GM15510 (cell line): ENCODE results near the gene TTLL1.

ENCODE experiments used
- POLR2A ChIP-seq: IDR thresholded peaks from 3 replicates; pipeline ENCODE4 v1.6.1; 2011; ENCODE audit warnings: borderline replicate concordance; ENCODE audit not compliant: insufficient read length; ENCODE audit errors: extremely low read depth

TTLL1 gene

GRCh38 chr22:42997582-42998090 is 91.6 kb downstream of the TTLL1 start:
- no peak for TF ChIP-seq POLR2A

- no peak for TF ChIP-seq POLR2A
Observed at GRCh38 chr22:42996646-42997365, 92.4 kb downstream of the TTLL1 start.

- no peak for TF ChIP-seq POLR2A
Observed at GRCh38 chr22:42994917-42995562, 94.2 kb downstream of the TTLL1 start.

- TF ChIP-seq POLR2A: no peak
Observed at GRCh38 chr22:42994276-42994916, 94.8 kb downstream of the TTLL1 start.

- TF ChIP-seq POLR2A: no peak
Observed at GRCh38 chr22:42993651-42994275, 95.4 kb downstream of the TTLL1 start.

GRCh38 chr22:42992886-42993479 is 96.2 kb downstream of the TTLL1 start:
- no peak for TF ChIP-seq POLR2A

GRCh38 chr22:42992092-42992491 is 97.1 kb downstream of the TTLL1 start:
- TF ChIP-seq POLR2A: no peak

GRCh38 chr22:42991010-42991651 is 98.1 kb downstream of the TTLL1 start:
- TF ChIP-seq POLR2A: no peak

GRCh38 chr22:42990131-42990838 is 98.9 kb downstream of the TTLL1 start:
- no peak for TF ChIP-seq POLR2A
